ENCODE data around the gene MED14. TPM values are rescaled to one million over a fixed set of nuclear protein-coding genes. Genes with fewer than 3 reads are reported as not detected.

MED14 gene
- total and polyA plus RNA-seq, 2 donors (not counting 1 experiment from before 2014, with no cell fraction given), result 26.4 to 63.5 TPM

- no peak overlapping the region for H2AFZ ChIP-seq (ENCODE audit: insufficient read depth, low read depth, low read length, poor library complexity, severe bottlenecking)
- Mint-ChIP-seq H3K27ac (no peak overlapping the region), H3K4me3 (no peak overlapping the region), H3K4me1 (no peaks in the 10 kb centered on the region), H3K27me3 (no peaks in the 10 kb centered on the region), H3K9me3 (ENCODE audit: insufficient read depth) (no peaks in the 10 kb centered on the region)
- ATAC-seq (ENCODE audit: low read depth) (no peak), DNase-seq (no peak)
- H4K20me1 ChIP-seq (ENCODE audit: control insufficient read depth, insufficient read depth, low read length, poor library complexity, severe bottlenecking), result no peaks in the 10 kb centered on the region
- no peak overlapping the region for H3K4me3 ChIP-seq (ENCODE audit: control extremely low read depth in 1 of 5, extremely low read depth in 1 of 5, insufficient read depth in 1 of 5, low read depth in 2 of 5, low read length in 4 of 5)
- H3K4me2 ChIP-seq (replicated peaks; ENCODE audit: low read depth, low read length, poor library complexity, severe bottlenecking), result no peak overlapping the region
- no peak overlapping the region for H3K9ac ChIP-seq (ENCODE audit: low read length)
- ChIA-PET CTCF (interaction anchor here (1.1 kb wide), 1 partner anchor 173 kb away, joined by 3 read pairs; no protein-coding TSS in a partner anchor), POLR2A (no interaction called here)
- no peaks in the 10 kb centered on the region for H3K27me3 ChIP-seq (replicated peaks in 1 of 4; ENCODE audit: control extremely low read depth in 1 of 4, control insufficient read depth in 3 of 4, insufficient read depth in 4 of 4, low read length in 3 of 4)
- no peak overlapping the region for H3K27ac ChIP-seq (ENCODE audit: low read length in 2 of 2)
- intact Hi-C loops (cut with micrococcal nuclease), result no loop called here
- H3K9me3 ChIP-seq (ENCODE audit: control extremely low read depth in 1 of 3, control insufficient read depth in 2 of 3, insufficient read depth in 1 of 3, low read length in 2 of 3), result no peaks in the 10 kb centered on the region
- TF ChIP-seq EZH2 (IDR thresholded peaks at IDR 0.05; ENCODE audit: borderline replicate concordance, insufficient read depth, low read depth, low read length, poor library complexity, severe bottlenecking) (no peak), CTCF (IDR thresholded peaks at IDR 0.05) (no peak)
- H3K79me2 ChIP-seq (ENCODE audit: control insufficient read depth, insufficient read depth, low read length), result peaks cover 3% of the 10 kb centered on the region
- peaks cover 0 to 46% of the 10 kb centered on the region in 2 experiments for H3K36me3 ChIP-seq (replicated peaks in 1 of 2; ENCODE audit: control extremely low read depth in 1 of 2, control insufficient read depth in 1 of 2, extremely low read depth in 1 of 2, insufficient read depth in 2 of 2, low read length in 1 of 2)
- WGBS (ENCODE audit: insufficient coverage), result no CpG with 5 or more reads among the region's 1 CpG
- no peaks in the 10 kb centered on the region for H3K4me1 ChIP-seq (ENCODE audit: control insufficient read depth in 2 of 2, insufficient read depth in 2 of 2, low read length in 2 of 2)
Observed at GRCh38 chrX:40709395-40709794, 25.9 kb downstream of the MED14 start.

- H3K79me2 ChIP-seq (ENCODE audit: control insufficient read depth, insufficient read depth, low read length), result no peaks in the 10 kb centered on the region
- no peak overlapping the region for H3K4me3 Mint-ChIP-seq
- no peak overlapping the region for H3K4me3 ChIP-seq (ENCODE audit: control extremely low read depth in 1 of 5, extremely low read depth in 1 of 5, insufficient read depth in 1 of 5, low read depth in 2 of 5, low read length in 4 of 5)
- peaks cover 0 to 30% of the 10 kb centered on the region in 2 experiments for H3K36me3 ChIP-seq (replicated peaks in 1 of 2; ENCODE audit: control extremely low read depth in 1 of 2, control insufficient read depth in 1 of 2, extremely low read depth in 1 of 2, insufficient read depth in 2 of 2, low read length in 1 of 2)
- TF ChIP-seq CTCF (IDR thresholded peaks at IDR 0.05) (no peak), EZH2 (IDR thresholded peaks at IDR 0.05; ENCODE audit: borderline replicate concordance, insufficient read depth, low read depth, low read length, poor library complexity, severe bottlenecking) (no peak)
- no peak overlapping the region for H3K27ac ChIP-seq (ENCODE audit: low read length in 2 of 2)
- H3K9ac ChIP-seq (ENCODE audit: low read length), result no peak overlapping the region
- DNase-seq (no peak), ATAC-seq (ENCODE audit: low read depth) (no peak)
- H3K9me3 Mint-ChIP-seq (ENCODE audit: insufficient read depth), result no peaks in the 10 kb centered on the region
- no peaks in the 10 kb centered on the region for H3K27me3 Mint-ChIP-seq
- no peak overlapping the region for H3K4me2 ChIP-seq (replicated peaks; ENCODE audit: low read depth, low read length, poor library complexity, severe bottlenecking)
- H2AFZ ChIP-seq (ENCODE audit: insufficient read depth, low read depth, low read length, poor library complexity, severe bottlenecking), result no peak overlapping the region
- no peaks in the 10 kb centered on the region for H3K9me3 ChIP-seq (ENCODE audit: control extremely low read depth in 1 of 3, control insufficient read depth in 2 of 3, insufficient read depth in 1 of 3, low read length in 2 of 3)
- no peaks in the 10 kb centered on the region for H4K20me1 ChIP-seq (ENCODE audit: control insufficient read depth, insufficient read depth, low read length, poor library complexity, severe bottlenecking)
- no peaks in the 10 kb centered on the region for H3K27me3 ChIP-seq (replicated peaks in 1 of 4; ENCODE audit: control extremely low read depth in 1 of 4, control insufficient read depth in 3 of 4, insufficient read depth in 4 of 4, low read length in 3 of 4)
- 100% methylated on average over 1 of the region's 5 CpGs for WGBS (ENCODE audit: insufficient coverage)
- intact Hi-C loops (cut with micrococcal nuclease), result no loop called here
- H3K27ac Mint-ChIP-seq, result no peak overlapping the region
- ChIA-PET POLR2A (no interaction called here), CTCF (no interaction called here)
- H3K4me1 Mint-ChIP-seq, result no peaks in the 10 kb centered on the region
- H3K4me1 ChIP-seq (ENCODE audit: control insufficient read depth in 2 of 2, insufficient read depth in 2 of 2, low read length in 2 of 2), result no peaks in the 10 kb centered on the region
Observed at GRCh38 chrX:40705658-40706312, 29.6 kb downstream of the MED14 start.

Data from B cell (primary cell).